Stimulated activated CD4-positive, alpha-beta T cell treated with anti-CD3 and anti-CD28 coated beads, Interleukin-2, amount 100 ng/mL, for 24 hours (primary cell): Measurements from ENCODE around the gene CDC42SE2.
"Not testable (repeated sequence)": the region's sequence is repeated elsewhere in the genome, so short reads cannot be mapped to it uniquely, and the experiment has no call there.

Experiments used
- DNase-seq, 2 donors: peaks; one replicate each; pipeline ENCODE4 v3.0.0-alpha.2; 2020

The CDC42SE2 gene

DNA sequence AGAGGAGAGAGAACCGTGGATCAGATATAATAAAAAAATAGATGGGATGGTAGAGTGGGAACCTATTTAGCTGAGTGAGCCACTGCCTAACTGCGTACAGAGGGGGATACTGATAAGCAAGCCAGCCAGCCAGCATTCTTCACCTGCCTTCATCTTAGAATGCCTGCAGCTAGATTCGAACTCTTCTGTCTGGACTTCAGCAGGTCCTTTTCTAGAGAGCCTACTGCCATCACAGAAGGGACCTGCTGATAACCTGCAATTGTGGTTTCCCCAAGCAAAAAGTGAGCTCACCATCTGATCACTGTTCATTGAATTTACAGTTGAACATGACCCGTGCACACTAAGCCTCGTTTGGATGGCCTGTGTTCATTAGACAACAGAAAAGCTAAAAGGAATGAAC lies 109.4 kb downstream of the CDC42SE2 start:
- DNase-seq, result no peak

DNA sequence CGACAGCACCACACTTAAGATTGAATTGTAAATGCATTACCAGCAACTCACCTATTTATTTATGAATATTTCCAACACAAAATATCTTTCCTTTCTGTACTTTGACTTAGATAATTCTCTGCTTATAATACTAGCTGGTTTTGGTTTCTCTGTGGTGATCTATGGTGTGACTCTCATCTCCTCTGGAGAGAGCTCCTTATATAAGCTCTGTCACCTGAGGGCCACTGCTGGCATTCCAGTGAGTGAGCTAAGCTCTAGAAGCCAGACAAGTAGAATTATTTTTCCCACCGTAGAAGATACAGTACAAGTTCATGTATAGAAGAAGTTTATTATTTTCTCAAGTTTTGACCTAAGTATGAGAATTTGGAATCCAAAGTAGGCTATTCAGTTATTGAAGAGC lies 111.5 kb downstream of the CDC42SE2 start:
- DNase-seq, result no peak

DNA sequence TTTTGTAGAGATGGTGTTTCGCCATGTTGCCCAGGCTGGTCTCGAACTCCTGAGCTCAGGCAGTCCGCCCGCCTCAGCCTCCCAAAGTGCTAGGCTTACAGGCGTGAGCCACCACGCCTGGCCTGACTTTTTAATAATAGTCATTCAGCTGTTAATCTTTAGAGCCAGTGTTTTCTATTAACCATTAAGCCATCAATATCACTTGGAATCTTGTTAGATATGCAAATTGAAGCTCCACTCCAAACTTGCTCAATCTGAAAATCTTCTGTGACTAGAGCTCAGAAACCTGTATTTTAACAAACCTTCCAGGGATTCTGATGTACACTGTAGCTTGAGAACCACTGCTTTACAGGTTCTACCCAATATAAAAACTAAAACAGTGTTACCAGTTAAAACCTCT lies 113.5 kb downstream of the CDC42SE2 start:
- DNase-seq, result no peak

DNA sequence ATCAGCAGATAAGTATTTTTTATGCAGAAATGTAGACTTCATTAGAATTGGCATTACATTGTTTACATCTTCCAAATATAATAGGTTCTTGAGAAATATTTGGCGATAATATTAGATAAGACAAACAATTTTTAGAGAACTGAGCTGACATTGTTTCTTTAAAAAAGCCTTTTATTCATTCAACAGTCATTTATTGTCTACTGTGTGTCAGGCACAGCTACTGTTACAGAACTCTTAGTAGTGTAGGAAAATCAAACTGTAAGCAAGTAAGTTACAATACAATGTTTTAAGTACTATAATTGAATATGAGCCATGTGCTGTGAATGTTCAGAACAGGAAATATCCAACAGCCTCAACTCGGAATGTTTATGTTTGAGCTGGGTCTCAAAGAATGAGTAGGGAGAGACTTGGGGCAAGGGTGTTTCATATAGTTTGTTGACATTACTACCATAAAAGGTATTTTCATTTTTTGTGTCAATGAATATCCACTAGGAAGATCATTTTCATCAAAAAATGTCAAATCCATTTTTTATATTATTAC lies 114.0 kb downstream of the CDC42SE2 start:
- no peak for DNase-seq

DNA sequence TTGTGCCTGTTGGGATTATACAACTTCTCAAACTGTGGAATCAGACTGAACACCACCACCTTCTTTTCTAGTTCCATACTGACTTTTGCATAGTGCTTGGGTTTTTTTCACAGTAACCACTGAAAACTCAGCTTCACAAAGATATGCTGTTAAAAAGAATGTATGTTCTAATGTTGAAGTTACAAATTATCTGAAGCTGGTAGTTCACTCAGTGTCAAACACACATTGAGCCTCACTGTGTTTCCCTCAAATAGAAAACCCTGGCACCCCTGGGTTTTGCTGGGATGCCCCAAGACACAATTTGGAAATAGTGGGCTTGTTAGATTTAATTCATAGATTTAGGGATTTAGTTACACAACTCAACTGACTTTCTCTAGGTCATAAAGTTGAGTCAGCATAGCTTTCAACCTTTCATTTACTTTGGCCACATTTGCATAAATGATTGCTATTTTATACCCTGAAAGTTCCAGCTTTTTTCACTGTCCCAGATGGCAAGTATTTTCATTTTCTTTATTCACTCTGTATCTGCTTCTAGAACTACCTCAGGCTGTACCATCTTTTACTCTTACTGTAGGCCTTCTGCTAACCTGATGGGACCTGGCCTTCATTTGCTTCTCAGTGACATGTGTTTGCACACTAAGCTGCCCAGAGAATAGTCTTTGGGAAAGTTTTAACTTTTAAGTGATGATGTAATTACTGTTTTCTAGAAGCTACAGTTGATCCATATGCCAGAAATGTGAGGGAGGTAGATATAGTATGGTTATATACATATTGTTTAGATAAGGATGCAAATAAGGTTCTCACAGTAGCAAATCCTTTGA lies 115.1 kb downstream of the CDC42SE2 start:
- DNase-seq, result no peak

DNA sequence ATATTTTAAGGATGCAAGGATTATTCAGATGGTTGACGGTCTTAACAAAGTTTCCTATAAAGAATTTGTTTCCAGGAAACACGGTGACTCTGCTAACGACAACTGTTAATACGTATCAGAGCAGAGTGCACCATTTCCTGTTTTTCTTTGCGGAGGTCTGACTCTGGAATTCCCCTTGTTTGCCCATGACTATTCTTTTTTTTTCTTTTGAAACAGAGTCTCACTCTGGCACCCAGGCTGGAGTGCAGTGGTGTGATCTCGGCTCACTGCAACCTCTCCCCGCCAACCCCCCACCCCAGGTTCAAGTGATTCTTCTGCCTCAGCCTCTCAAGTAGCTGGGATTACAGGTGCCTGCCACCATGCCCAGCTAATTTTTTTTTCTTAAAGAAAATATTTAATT lies 115.9 kb downstream of the CDC42SE2 start:
- DNase-seq, result peak; percentile 53 to 69

DNA sequence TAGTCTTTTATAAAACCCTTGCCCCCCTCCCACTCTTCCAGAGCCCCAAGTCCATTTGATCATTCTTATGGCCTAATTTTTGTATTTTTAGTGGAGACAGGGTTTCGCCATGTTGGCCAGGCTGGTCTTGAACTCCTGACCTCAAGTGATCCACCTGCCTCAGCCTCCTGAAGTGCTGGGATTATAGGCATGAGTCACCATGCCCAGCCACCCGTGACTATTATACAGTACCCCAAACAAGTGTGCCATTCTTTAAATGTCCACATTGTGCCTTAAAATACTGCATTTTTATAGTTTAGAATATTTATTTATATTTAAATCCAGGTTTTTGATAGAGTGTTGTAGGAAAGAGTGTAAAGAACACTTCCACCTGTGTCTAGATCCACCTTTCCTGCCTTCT lies 116.4 kb downstream of the CDC42SE2 start:
- not testable (repeated sequence) for DNase-seq

DNA sequence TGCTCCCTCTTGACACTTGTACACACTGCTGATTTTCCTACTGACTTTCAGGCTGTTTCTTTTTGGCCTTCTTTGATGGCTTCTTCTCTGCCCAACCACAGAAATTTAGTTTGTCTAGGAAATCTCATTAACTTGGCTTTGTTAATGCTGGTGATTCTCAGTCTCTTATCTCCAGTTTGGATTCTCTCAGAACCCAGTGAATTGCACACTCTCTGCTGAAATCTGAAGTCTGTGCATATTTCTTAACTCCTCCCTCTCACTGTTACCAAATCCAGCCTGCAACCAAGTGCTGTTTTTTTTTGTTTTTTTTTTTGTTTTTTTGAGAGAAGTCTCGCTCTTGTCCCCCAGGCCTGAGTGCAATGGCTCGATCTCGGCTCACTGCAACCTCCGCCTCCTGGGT lies 117.2 kb downstream of the CDC42SE2 start:
- DNase-seq, result no peak

DNA sequence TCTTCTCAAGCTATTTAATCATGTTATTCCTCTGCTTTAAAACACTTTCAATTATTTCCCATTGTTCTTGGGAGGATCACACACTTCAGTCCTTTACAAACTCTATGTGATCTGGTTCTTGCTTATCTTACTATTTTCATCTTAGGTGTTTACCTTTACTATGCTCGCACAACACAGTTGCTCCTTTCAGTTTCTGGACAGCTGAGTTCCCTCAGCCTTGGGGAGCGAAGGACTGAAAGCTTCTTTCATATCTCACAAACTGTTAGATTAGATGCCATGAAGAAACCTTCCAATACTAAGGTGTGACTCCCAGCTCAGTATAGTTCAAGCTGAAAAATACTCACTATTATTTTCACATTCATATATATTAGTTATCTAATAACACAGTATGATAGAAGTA lies 117.9 kb downstream of the CDC42SE2 start:
- no peak for DNase-seq

DNA sequence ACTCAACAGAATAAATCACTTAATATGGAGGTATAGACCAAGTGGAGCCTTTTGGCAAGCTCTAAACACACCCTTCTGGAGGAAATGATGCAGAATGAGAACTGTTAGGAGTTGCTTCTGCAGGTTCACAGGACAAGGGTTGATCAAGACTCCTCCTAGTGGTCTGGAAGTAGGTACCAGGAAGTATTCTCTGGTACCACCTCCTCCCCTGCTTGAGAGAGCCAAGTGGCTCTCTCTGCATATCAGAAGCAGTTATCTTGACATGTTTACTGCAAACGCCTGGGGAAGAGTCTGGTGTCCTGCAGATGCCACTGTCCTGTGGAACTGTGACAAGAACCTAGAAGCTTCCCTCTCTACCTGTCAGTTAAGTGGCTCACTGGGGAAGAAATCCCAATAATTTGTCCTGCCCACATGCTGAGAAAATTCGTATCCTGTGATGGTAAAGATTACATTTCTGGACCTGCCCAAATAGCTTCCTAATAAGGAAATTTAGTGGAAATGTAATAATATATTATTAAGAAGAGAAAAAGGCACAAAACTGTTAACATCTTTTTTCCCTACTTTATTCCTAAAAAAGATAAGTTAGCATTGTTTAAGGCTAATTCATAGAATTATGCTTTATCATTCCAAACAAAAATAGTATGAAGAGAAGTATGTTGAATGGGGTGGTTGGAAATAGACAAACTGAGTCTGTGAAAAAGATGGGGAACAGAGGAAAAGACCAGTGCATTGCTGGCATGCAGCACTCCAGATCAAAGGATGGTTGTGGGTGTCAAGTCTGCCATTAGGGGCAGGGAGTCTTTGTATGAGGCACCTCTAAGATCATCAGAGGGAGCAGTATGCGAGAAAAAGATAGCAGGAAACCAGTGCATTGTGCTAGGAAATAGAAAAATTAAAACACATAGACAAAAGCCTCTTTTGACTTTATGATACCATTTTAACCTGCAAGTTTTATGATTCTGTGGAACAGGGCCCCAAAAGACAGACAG lies 118.8 kb downstream of the CDC42SE2 start:
- peak in 1 of 2 donors; percentile 46 for DNase-seq

DNA sequence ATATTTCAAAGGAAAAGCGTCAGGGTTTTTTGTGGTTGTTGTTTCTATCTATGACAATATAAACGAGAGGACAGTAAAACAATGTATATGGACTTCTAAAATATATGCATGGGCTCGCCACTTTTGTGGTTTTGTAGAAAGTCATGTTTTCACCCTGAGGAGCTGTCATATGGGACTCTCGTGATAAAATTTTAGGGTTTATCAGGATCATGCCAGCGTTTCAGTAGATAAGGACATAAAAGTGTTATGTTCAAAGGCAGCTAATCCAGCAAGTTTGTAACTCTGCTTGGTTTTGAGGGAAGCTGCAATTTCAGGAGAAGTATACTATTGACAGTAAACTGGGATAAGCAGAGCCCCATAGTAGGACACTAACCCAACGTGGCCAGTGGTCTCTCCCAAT lies 120.3 kb downstream of the CDC42SE2 start:
- DNase-seq, result no peak

DNA sequence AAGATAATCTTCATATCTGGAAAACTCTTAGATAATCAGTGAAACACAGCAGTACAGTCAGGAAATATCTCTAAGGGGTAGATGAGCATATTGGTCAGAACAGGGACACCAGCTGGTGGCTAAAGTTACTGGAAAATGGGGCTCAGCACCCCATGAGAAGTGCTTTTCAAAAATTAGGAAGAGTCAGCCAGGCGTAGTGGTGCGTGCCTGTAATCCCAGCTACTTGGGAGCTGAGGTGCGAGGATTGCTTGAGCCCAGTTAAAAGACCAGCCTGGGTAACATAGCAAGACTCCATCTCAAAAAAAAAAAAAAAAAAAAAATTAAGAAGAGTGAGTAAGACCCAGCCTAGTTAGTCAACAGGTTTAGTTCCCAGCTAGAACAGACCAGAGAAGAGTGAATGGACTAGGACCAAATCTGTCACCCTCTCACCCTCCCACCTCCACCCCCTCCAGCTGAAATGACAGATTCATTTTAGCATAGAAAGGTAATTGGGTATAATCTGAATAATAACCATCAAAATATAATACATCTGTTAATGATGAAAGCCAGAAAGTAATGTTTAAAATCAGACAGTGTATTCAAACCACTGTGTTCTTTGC lies 120.9 kb downstream of the CDC42SE2 start:
- peak; percentile 43 to 71 for DNase-seq

DNA sequence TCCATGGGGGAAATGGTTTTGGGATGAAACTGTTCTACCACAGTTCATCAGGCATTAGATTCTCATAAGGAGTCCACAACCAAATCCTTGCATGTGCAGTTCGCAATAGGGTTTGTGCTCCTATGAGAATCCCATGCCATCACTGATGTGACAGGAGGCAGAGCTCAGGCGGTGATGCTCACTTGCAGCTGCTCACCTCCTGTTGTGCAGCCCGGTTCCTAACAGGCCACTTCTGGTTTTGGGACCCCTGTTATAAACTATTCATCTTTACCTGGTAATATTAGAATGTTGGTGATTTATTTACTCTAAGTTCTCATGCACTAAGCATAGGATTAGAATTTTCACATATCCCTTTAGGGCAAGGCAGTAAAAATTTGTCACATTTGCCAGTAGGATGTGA lies 122.3 kb downstream of the CDC42SE2 start:
- DNase-seq, result no peak

DNA sequence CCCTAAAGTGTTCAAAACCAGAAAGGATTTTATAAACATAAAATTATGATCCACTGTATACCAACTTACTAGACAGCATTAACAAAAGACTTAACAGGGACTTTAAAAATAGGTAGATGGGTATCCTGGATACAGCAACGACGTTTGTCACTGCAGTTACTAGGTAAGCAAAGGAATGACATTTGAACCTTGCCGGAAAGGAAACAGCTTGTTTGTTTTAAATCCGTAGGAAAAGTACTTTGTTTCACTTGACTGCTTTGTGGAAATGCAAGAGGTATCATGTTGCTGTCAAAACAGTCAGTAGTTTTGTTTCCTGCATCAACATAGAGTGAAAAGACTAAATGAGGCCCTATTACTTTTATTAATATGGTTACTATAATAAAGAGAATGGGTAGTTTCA lies 122.9 kb downstream of the CDC42SE2 start:
- no peak for DNase-seq

DNA sequence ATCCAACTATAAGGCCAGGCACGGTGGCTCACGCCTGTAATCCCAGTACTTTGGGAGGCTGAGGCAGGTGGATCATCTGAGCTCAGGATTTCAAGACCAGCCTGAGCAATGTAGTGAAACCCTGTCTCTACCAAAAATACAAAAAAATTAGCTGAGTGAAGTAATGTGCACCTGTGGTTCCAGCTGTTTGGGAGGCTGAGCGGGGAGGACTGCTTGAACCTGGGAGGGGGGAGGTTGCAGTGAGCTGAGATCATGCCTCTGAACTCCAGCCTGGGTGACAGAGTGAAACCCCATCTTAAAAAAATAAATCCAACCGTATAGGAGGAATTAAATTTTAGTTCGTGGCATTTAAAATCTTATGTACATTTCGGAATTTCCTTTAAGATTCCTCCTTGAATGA lies 123.4 kb downstream of the CDC42SE2 start:
- DNase-seq, result no peak

DNA sequence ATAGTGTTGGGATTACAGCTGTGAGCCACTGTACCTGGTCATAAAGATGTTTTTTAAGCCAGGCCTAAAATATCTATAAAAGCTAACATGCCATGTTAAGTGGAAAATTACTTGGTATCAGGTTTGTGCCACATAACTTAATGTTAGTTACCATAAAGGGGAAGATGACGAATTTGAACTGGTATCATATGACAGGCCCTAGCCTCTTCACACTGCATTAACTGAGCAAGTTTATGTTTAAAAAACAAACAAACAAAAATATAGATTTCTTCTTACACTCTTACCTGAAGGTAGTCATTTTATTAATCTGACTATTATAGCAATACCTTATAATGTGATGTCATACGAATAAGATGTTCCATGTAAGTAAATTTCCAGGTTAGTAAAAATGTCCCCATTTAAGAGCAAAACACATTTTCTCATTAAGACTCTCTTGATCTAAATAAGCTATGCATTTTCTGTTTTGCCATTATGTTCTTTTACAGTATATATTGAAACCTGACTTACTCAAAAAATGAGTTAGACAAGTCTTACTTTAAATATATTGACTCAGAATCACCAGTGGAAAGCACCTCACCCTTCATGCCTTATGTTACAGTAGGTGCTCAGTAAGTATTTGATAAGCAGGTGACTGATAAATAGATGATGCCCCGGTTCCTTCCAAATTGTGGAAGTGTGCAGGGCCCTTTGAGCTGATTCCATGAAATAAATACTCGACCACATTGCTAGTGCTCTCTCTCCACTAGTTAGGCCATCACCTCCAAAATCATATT lies 125.4 kb downstream of the CDC42SE2 start:
- peak in 1 of 2 donors; percentile 44 for DNase-seq

DNA sequence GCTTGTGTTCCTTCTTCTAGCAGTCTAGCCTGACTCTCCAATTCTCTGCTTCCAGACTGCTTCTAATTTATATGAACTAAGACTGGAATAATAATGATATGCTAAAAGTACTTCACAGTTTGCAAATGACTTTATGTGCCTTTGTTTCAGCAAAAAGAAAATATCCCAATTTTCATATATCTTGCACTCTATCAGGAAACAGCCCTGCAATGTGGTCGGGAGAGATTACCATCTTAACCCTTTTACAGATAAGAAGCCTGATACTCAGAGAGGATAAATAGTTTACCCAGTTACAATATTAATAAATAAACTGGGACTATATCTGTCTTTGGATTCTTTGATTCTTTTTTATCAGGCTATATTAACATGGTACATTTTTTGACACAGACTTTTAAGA lies 126.0 kb downstream of the CDC42SE2 start:
- DNase-seq, result no peak

DNA sequence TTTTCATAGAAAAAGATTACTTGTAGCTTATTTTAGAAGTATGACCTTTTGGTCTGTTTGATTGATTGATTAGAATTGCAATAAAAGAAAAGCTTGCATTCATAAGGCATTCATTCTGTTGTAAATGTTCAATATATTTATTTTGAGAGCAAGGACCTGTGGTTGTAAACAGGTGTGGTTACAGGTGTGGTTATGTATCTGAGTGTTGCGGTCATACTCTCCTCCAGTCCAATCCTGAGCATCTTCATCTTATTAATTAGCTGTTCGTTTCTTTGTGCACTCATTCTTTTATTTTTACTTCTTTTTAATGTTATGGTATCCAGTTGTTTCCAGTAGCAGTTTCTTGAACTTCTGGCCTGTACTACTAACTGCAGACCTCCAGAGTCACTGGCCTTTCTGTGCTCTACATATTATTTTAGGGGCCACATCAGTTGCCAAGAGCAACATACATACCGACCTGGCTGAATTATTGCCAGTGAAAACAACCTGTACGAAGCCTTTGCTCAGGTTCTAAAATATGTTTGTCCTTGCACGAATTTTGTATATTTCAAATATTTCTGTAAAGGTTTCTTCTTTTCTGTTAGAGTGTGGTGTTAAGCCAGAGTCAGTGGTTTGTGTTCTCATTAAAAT lies 128.7 kb downstream of the CDC42SE2 start:
- DNase-seq, result no peak

DNA sequence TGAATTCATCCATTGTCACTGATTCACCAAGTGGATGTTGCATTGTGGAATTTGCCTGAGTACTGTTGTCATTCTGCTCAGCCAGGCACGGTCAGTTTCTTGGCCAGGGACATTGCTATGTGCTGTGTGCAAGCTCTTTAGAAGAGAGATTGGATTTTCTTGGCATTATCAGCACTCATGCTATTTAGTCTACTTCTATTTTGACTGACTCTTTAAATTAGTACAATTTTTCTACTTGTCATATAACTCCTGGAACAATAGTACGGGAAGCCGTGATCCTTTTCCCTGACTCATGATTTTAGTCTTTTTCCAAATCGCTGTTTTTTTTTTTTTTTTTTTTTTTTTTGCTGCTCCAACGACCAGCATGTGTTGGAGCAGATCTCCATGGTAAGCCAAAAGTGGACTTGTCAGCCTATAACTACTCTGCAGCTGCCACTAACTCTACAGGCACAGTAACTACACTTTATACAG lies 129.7 kb downstream of the CDC42SE2 start:
- no peak for DNase-seq

DNA sequence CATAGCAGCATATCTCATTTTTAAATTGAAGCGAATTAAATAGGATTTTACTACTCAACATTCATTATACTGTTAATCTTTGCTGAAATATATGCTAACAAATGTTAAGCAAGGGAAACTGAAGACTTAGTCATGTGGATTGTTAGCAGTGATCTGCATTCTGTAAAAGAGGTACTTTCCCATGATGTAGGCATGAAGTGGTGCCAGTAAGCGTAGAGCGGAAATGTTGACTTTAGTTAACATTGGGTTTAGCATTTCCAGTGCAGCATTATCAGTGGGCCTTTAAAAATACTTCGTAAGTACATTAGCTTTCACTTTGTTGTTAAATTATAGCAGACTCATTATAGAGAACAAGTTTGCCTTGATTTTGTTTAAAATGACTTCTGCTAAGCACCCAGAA lies 130.3 kb downstream of the CDC42SE2 start:
- DNase-seq, result peak in 1 of 2 donors; percentile 42

DNA sequence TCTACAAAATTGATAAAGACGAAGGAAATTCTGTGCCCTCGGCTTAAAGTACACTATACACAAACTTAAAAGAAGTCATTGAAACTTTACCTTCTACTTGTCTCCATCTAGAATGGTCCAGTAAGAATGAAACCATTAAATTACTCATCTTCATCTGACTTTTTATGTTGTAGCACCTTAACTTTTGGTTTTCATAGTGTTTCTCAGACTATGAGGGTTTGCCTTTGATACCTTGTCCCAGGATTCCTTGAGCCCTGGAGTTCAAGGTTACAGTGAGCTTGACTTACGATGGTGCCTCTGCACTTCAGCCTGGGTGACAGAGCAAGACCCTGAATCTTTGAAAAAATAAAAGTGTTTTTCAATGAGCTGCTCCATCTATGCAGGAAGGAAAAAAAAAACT lies 132.2 kb downstream of the CDC42SE2 start:
- DNase-seq, result no peak
